Ramos (cell line): Measurements from ENCODE around the gene RHBDF2.
"Not testable (repeated sequence)": the region's sequence is repeated elsewhere in the genome, so short reads cannot be mapped to it uniquely, and the experiment has no call there.

Experiments used
- in situ Hi-C: fragments of 300-500 bp; cut with MboI; formaldehyde crosslinking; loops from one replicate; pipeline ENCODE4 v1.14.3; 2022; ENCODE audit warnings: low sequenced_read_pairs; ENCODE audit not compliant: unreplicated experiment

RHBDF2 gene

GRCh38 chr17:76538941-76539570, 37.8 kb upstream of the RHBDF2 start:
- in situ Hi-C loops, result no loop called here

GRCh38 chr17:76538281-76538931, 37.2 kb upstream of the RHBDF2 start:
- in situ Hi-C loops, result no loop called here

GRCh38 chr17:76537578-76538280, 36.5 kb upstream of the RHBDF2 start, which contains the start of gene CYGB:
TSS of gene CYGB (minus strand) at chr17:76537709. CDS start at chr17:76537542, 167 bp downstream.
- in situ Hi-C loops, result no loop called here

GRCh38 chr17:76537288-76537577, 36.0 kb upstream of the RHBDF2 start:
- in situ Hi-C loops, result no loop called here

- in situ Hi-C loops, result no loop called here
Observed at GRCh38 chr17:76536511-76537287, 35.5 kb upstream of the RHBDF2 start.

- in situ Hi-C loops, result no loop called here
Observed at GRCh38 chr17:76535788-76536510, 34.7 kb upstream of the RHBDF2 start.

- in situ Hi-C loops, result no loop called here
Observed at GRCh38 chr17:76534831-76535732, 33.9 kb upstream of the RHBDF2 start.

- in situ Hi-C loops, result not testable (repeated sequence)
Observed at GRCh38 chr17:76533640-76534359, 32.6 kb upstream of the RHBDF2 start.

GRCh38 chr17:76532072-76532651, 30.9 kb upstream of the RHBDF2 start:
- in situ Hi-C loops, result no loop called here

GRCh38 chr17:76531486-76532038, 30.3 kb upstream of the RHBDF2 start:
- in situ Hi-C loops, result no loop called here

- in situ Hi-C loops, result no loop called here
Observed at GRCh38 chr17:76530811-76531485, 29.7 kb upstream of the RHBDF2 start.

- in situ Hi-C loops, result no loop called here
Observed at GRCh38 chr17:76530095-76530723, 29.0 kb upstream of the RHBDF2 start.

- in situ Hi-C loops, result loop anchor here (10.0 kb wide), 1 partner anchor 155 kb away; no protein-coding TSS in a partner anchor
Observed at GRCh38 chr17:76529224-76530094, 28.2 kb upstream of the RHBDF2 start.

GRCh38 chr17:76528528-76529223, 27.5 kb upstream of the RHBDF2 start:
- in situ Hi-C loops, result loop anchor here (10.0 kb wide), 1 partner anchor 156 kb away; no protein-coding TSS in a partner anchor

- in situ Hi-C loops, result loop anchor here (10.0 kb wide), 1 partner anchor 157 kb away; no protein-coding TSS in a partner anchor
Observed at GRCh38 chr17:76528156-76528527, 26.9 kb upstream of the RHBDF2 start.
